AG04450 (cell line): ENCODE measurements around the gene CHCHD6. TPM values are rescaled to one million over a fixed set of nuclear protein-coding genes. Genes with fewer than 3 reads are reported as not detected.

ENCODE experiments used
- CTCF ChIA-PET: fragments of 300-600, 350-600 bp; formaldehyde crosslinking; extraction: SDS; loops from one replicate; lab custom pipeline; 2022; ENCODE audit warnings: antibody characterized with exemption, inconsistent platforms; lab: Charles Lee
- POLR2A ChIA-PET: fragments of 350-600 bp; formaldehyde crosslinking; extraction: SDS; loops from one replicate; lab custom pipeline; 2021; ENCODE audit warnings: antibody characterized with exemption, inconsistent platforms; lab: Yijun Ruan, JAX
- DNase-seq: peaks from one replicate; pipeline ENCODE4 v3.0.0-alpha.2; 2011; ENCODE audit warnings: low read depth, low spot score
- H3K27ac ChIP-seq: one replicate; pipeline ENCODE4 v1.5.1; 2012; ENCODE audit warnings: low read depth, low read length, control low read depth
- H3K27me3 ChIP-seq: one replicate; pipeline ENCODE4 v1.6.0; 2012; ENCODE audit warnings: low read length; ENCODE audit not compliant: control insufficient read depth, insufficient read depth
- H3K4me3 ChIP-seq: 2 replicates; pipeline ENCODE4 v1.5.1; 2011; ENCODE audit warnings: mild to moderate bottlenecking, low read depth, low read length, control low read depth
- H3K9me3 ChIP-seq: 2 replicates; pipeline ENCODE4 v1.5.1; 2012; ENCODE audit warnings: low read length; ENCODE audit not compliant: control insufficient read depth, insufficient read depth
- CTCF ChIP-seq: IDR thresholded peaks from 2 replicates; pipeline ENCODE4 v1.5.1; 2011; ENCODE audit warnings: low read depth, low read length, control low read depth, inconsistent platforms
- polyA plus RNA-seq: library from polyadenylated mRNA; depleted of rRNA; stranded (reverse); fragments of >200 nt; gene quantifications from 2 replicates; pipeline ENCODE4 v1.2.3, GENCODE V29; 2011

The CHCHD6 gene
- polyA plus RNA-seq, 1 experiment: 14.0 TPM

- Histone ChIP-seq H3K4me3 (no peak overlapping the region), H3K9me3 (no peaks in the 10 kb centered on the region), H3K27me3 (no peaks in the 10 kb centered on the region), H3K27ac (no peak overlapping the region)
- ChIA-PET POLR2A (no interaction called here), CTCF (interaction anchor here (1.1 kb wide), 1 partner anchor 38 kb away, joined by 3 read pairs; the partner anchor contains the start of gene PLXNA1)
- no peak for DNase-seq
- no peak for TF ChIP-seq CTCF
Measured at GRCh38 chr3:126944089-126944965, 240.3 kb downstream of the CHCHD6 start.

- ChIA-PET CTCF (interaction anchor here (1.1 kb wide), 1 partner anchor 37 kb away, joined by 3 read pairs; the partner anchor contains the start of gene PLXNA1), POLR2A (no interaction called here)
- Histone ChIP-seq H3K27ac (no peak overlapping the region), H3K27me3 (no peaks in the 10 kb centered on the region), H3K9me3 (no peaks in the 10 kb centered on the region), H3K4me3 (no peak overlapping the region)
- DNase-seq: no peak
- TF ChIP-seq CTCF: no peak
Measured at GRCh38 chr3:126945171-126945721, 241.2 kb downstream of the CHCHD6 start.

- ChIA-PET POLR2A (no interaction called here), CTCF (no interaction called here)
- H3K27me3 ChIP-seq: no peaks in the 10 kb centered on the region
- H3K27ac ChIP-seq: no peak overlapping the region
- DNase-seq: no peak
- H3K9me3 ChIP-seq: no peaks in the 10 kb centered on the region
- no peak overlapping the region for H3K4me3 ChIP-seq
- TF ChIP-seq CTCF: no peak
Measured at GRCh38 chr3:126945891-126946290, 241.9 kb downstream of the CHCHD6 start.

GRCh38 chr3:126946405-126946804 is 242.4 kb downstream of the CHCHD6 start:
- ChIA-PET POLR2A (no interaction called here), CTCF (no interaction called here)
- no peak for TF ChIP-seq CTCF
- no peaks in the 10 kb centered on the region for H3K27me3 ChIP-seq
- H3K9me3 ChIP-seq: no peaks in the 10 kb centered on the region
- H3K27ac ChIP-seq: no peak overlapping the region
- no peak overlapping the region for H3K4me3 ChIP-seq
- DNase-seq: no peak

GRCh38 chr3:126947429-126947828 is 243.4 kb downstream of the CHCHD6 start:
- no peak overlapping the region for H3K4me3 ChIP-seq
- POLR2A ChIA-PET: no interaction called here
- no peak for DNase-seq
- CTCF ChIA-PET: interaction anchor here (0.6 kb wide), 1 partner anchor 195 kb away, joined by 3 read pairs; no protein-coding TSS in a partner anchor
- no peaks in the 10 kb centered on the region for H3K27me3 ChIP-seq
- H3K9me3 ChIP-seq: no peaks in the 10 kb centered on the region
- no peak overlapping the region for H3K27ac ChIP-seq
- TF ChIP-seq CTCF: no peak
